ENCODE measurements around the gene ZNF774.
"Not testable (repeated sequence)": the region's sequence is repeated elsewhere in the genome, so short reads cannot be mapped to it uniquely, and the experiment has no call there.

ZNF774 gene

GRCh38 chr15:90347431-90348065 lies 4.5 kb upstream of the ZNF774 start:
- not testable (repeated sequence) for DNase-seq

GRCh38 chr15:90348456-90348855 lies 3.6 kb upstream of the ZNF774 start:
- DNase-seq = no peak

GRCh38 chr15:90349072-90349471 lies 3.0 kb upstream of the ZNF774 start:
- DNase-seq = no peak

- no peak for DNase-seq
Observed at GRCh38 chr15:90349821-90350220, 2.3 kb upstream of the ZNF774 start.

- DNase-seq = no peak
Observed at GRCh38 chr15:90351479-90352106, 491 bp upstream of the ZNF774 start.

GRCh38 chr15:90354986-90355385 lies 2.9 kb downstream of the ZNF774 start:
- DNase-seq = no peak

- DNase-seq = peak; percentile 61
Observed at GRCh38 chr15:90358124-90359033, 6.3 kb downstream of the ZNF774 start.

GRCh38 chr15:90360746-90361145 lies 8.7 kb downstream of the ZNF774 start:
- no peak for DNase-seq

- peak; percentile 85 for DNase-seq
Observed at GRCh38 chr15:90362936-90363212, 10.8 kb downstream of the ZNF774 start.

GRCh38 chr15:90364251-90364650 lies 12.2 kb downstream of the ZNF774 start:
- DNase-seq = peak; percentile 58

- DNase-seq = no peak
Observed at GRCh38 chr15:90365414-90366055, 13.5 kb downstream of the ZNF774 start.

GRCh38 chr15:90367576-90367975 lies 15.5 kb downstream of the ZNF774 start:
- DNase-seq = no peak

- no peak for DNase-seq
Observed at GRCh38 chr15:90375071-90375470, 23.0 kb downstream of the ZNF774 start.

GRCh38 chr15:90376789-90377188 lies 24.7 kb downstream of the ZNF774 start:
- no peak for DNase-seq

GRCh38 chr15:90379263-90379662 lies 27.2 kb downstream of the ZNF774 start:
- DNase-seq = no peak

GRCh38 chr15:90381515-90381914 lies 29.4 kb downstream of the ZNF774 start:
- DNase-seq = no peak

GRCh38 chr15:90382320-90382719 lies 30.2 kb downstream of the ZNF774 start:
- DNase-seq = no peak

GRCh38 chr15:90386221-90386620 lies 34.1 kb downstream of the ZNF774 start:
- no peak for DNase-seq

- DNase-seq = peak; percentile 95
Observed at GRCh38 chr15:90387534-90388461, 35.7 kb downstream of the ZNF774 start, which contains the start of gene IQGAP1. TSS of gene IQGAP1 (plus strand) at chr15:90388242. CDS start at chr15:90388342, 100 bp downstream.

- peak; percentile 70 for DNase-seq
Observed at GRCh38 chr15:90388462-90389380, 36.6 kb downstream of the ZNF774 start.

GRCh38 chr15:90389513-90389912 lies 37.4 kb downstream of the ZNF774 start:
- DNase-seq = no peak

All from fibroblast of skin of back (primary cell).